K562 (cell line): ENCODE results near the gene APOO. TPM values are rescaled to one million over a fixed set of nuclear protein-coding genes. Genes with fewer than 3 reads are reported as not detected.

Source experiments
- ATAC-seq: fragments of 200-7000 bp; cut with Tn5 transposase; 3 replicates; pipeline ENCODE4 v1.9.1; 2020; ENCODE audit warnings: moderate library complexity
- BruUV-seq: library from RNA; stranded (reverse); fragments of 400-500 nt; replicated peaks from 2 replicates; lab custom pipeline; 2021; lab: Mats Ljungman, UMichigan
- CTCF ChIA-PET: fragments of 300-600 bp; formaldehyde crosslinking; extraction: SDS; loops from one replicate; lab custom pipeline; 2021; ENCODE audit warnings: low intra/inter-chr PET ratio; lab: Yijun Ruan, JAX
- POLR2A ChIA-PET: fragments of 300-600, 350-650 bp; sonication (Branson Sonifier 250); formaldehyde crosslinking; extraction: SDS; loops from one replicate; lab custom pipeline; 2021; ENCODE audit warnings: antibody characterized with exemption, inconsistent platforms; lab: Yijun Ruan, JAX
- DNase-seq, 4 experiments: peaks; one replicate each; pipeline versions ENCODE4 v3.0.0 to v3.0.0-alpha.2; 2011 to 2018; ENCODE audit warnings: low spot score in 3 of 4, mixed read lengths in 3 of 4; ENCODE audit errors: extremely low read depth in 1 of 4
- FAIRE-seq: peaks from 2 replicates; lab custom pipeline; 2011; peaks lifted over from hg19 to GRCh38; lab: Jason Lieb, UNC
- H2AFZ ChIP-seq: 2 replicates; pipeline ENCODE4 v1.6.0; 2011; ENCODE audit warnings: low read depth, low read length, control low read depth, inconsistent platforms
- H3K27ac ChIP-seq: fragments of 200-600 bp; 3 replicates; pipeline ENCODE4 v1.8.0; 2011; ENCODE audit warnings: low read depth, mild to moderate bottlenecking, control low read depth, inconsistent platforms, low read length, moderate library complexity, mixed read lengths; ENCODE audit errors: extremely low read depth
- H3K27me3 ChIP-seq, 2 experiments: fragments of 300-600 bp in 1 of 2; 2 replicates in 1 of 2; 3 replicates in 1 of 2; pipeline versions ENCODE4 v1.6.0 to v1.8.0; 2011; ENCODE audit warnings: inconsistent platforms in 2 of 2, low read length in 2 of 2, mild to moderate bottlenecking in 1 of 2, mixed read lengths in 1 of 2, moderate library complexity in 1 of 2; ENCODE audit not compliant: control insufficient read depth in 2 of 2, insufficient read depth in 2 of 2
- H3K36me3 ChIP-seq: fragments of 300-600 bp; 3 replicates; pipeline ENCODE4 v1.8.0; 2011; ENCODE audit warnings: mild to moderate bottlenecking, low read length, inconsistent platforms; ENCODE audit not compliant: control insufficient read depth, insufficient read depth
- H3K4me1 ChIP-seq, 2 experiments: fragments of 200-600 bp in 1 of 2; replicated peaks in 1 of 2; 2 replicates in 1 of 2; 3 replicates in 1 of 2; pipeline versions ENCODE4 v1.5.1 to v1.8.0; 2011; ENCODE audit warnings: inconsistent platforms in 2 of 2, low read length in 2 of 2, mild to moderate bottlenecking in 1 of 2, mixed read lengths in 1 of 2, moderate library complexity in 1 of 2; ENCODE audit not compliant: control insufficient read depth in 2 of 2, insufficient read depth in 2 of 2
- H3K4me2 ChIP-seq: 2 replicates; pipeline ENCODE4 v1.6.1; 2011; ENCODE audit warnings: low read length, control low read depth, inconsistent platforms, mixed read lengths; ENCODE audit not compliant: insufficient read depth
- H3K4me3 ChIP-seq: fragments of 200-600 bp; sonication (generic), shearing (Covaris generic); 2 replicates; pipeline ENCODE4 v1.5.1; 2016; ENCODE audit warnings: control low read depth, inconsistent platforms
- H3K79me2 ChIP-seq: fragments of 200-600 bp; 3 replicates; pipeline ENCODE4 v1.8.0; 2011; ENCODE audit warnings: low read length, inconsistent platforms; ENCODE audit not compliant: control insufficient read depth, insufficient read depth
- H3K9ac ChIP-seq, 2 experiments: 2 replicates each; pipeline versions ENCODE4 v1.6.0 to v1.6.1; 2011; ENCODE audit warnings: low read depth in 2 of 2, low read length in 2 of 2, control low read depth in 1 of 2, inconsistent platforms in 1 of 2, mild to moderate bottlenecking in 1 of 2, mixed read lengths in 1 of 2; ENCODE audit not compliant: insufficient read depth in 1 of 2
- H3K9me1 ChIP-seq: one replicate; pipeline ENCODE4 v1.6.0; 2011; ENCODE audit warnings: inconsistent platforms, mild to moderate bottlenecking, low read length, moderate library complexity; ENCODE audit not compliant: control insufficient read depth, insufficient read depth
- H3K9me3 ChIP-seq: replicated peaks from 2 replicates; pipeline ENCODE4 v1.5.1; 2011; ENCODE audit warnings: low read depth, low read length, inconsistent platforms; ENCODE audit not compliant: control insufficient read depth, insufficient read depth
- H4K20me1 ChIP-seq: replicated peaks from 2 replicates; pipeline ENCODE4 v1.6.1; 2011; ENCODE audit warnings: low read length, inconsistent platforms, mixed read lengths; ENCODE audit not compliant: control insufficient read depth, insufficient read depth
- ASH1L ChIP-seq: fragments of 450-650 bp; IDR thresholded peaks from 2 replicates; pipeline ENCODE4 v1.6.1; 2018; ENCODE audit warnings: borderline replicate concordance, mild to moderate bottlenecking, low read depth; ENCODE audit not compliant: partially characterized antibody
- CEBPB ChIP-seq: fragments of 450-650 bp; IDR thresholded peaks from 2 replicates; pipeline ENCODE4 v1.6.1; 2016; ENCODE audit warnings: missing genetic modification characterization, missing compliant biosample characterization
- CHD2 ChIP-seq: IDR thresholded peaks from 2 replicates; pipeline ENCODE4 v1.6.1; 2011; ENCODE audit warnings: low read depth, low read length
- CREM ChIP-seq: IDR thresholded peaks from 2 replicates; pipeline ENCODE4 v1.6.1; 2014; ENCODE audit warnings: antibody characterized with exemption, low read depth
- FUS ChIP-seq: fragments of 200-400 bp; formaldehyde crosslinking; optimal IDR thresholded peaks from 2 replicates; pipeline ENCODE3; 2017; ENCODE audit warnings: low read depth, low read length
- NCOR1 ChIP-seq: fragments of 450-650 bp; IDR thresholded peaks from 2 replicates; pipeline ENCODE4 v1.6.1; 2016; ENCODE audit warnings: mild to moderate bottlenecking, moderate library complexity
- TAF7 ChIP-seq: fragments of 450-650 bp; IDR thresholded peaks from 2 replicates; pipeline ENCODE4 v1.6.1; 2016; ENCODE audit warnings: missing genetic modification characterization, missing compliant biosample characterization
- U2AF2 ChIP-seq: fragments of 200-400 bp; formaldehyde crosslinking; optimal IDR thresholded peaks from 2 replicates; pipeline ENCODE3; 2017; ENCODE audit warnings: low read depth, mild to moderate bottlenecking, low read length
- ZKSCAN8 ChIP-seq: fragments of 200-800 bp; sonication (Bioruptor generic); IDR thresholded peaks from 2 replicates; pipeline ENCODE4 v1.6.1; 2016; ENCODE audit warnings: missing genetic modification characterization, missing compliant biosample characterization
- ZNF384 ChIP-seq: IDR thresholded peaks from 2 replicates; pipeline ENCODE4 v1.6.1; 2012; ENCODE audit warnings: low read depth, low read length, improper control_type of control experiment
- WGBS: fragments of 100-300 bp; shearing (Covaris generic); methylation state at CpG from one replicate; pipeline ENCODE4 v1.1.6; 2016; ENCODE audit warnings: low coverage, mixed read lengths; ENCODE audit not compliant: insufficient coverage; ENCODE audit errors: missing lambda C conversion rate; 5-methylcytosine and 5-hydroxymethylcytosine counted together
- in situ Hi-C: fragments of 300-500 bp; cut with MboI; formaldehyde crosslinking; loops from 4 replicates; pipeline ENCODE4 v1.15.0; 2018; ENCODE audit warnings: inconsistent platforms, mixed read lengths
- intact Hi-C: fragments of 100-400 bp; cut with micrococcal nuclease; formaldehyde crosslinking; loops from 2 replicates; pipeline ENCODE4 v1.14.2; 2022
- polyA plus RNA-seq, 8 experiments: library from polyadenylated mRNA; depleted of rRNA in 4 of 8; stranded (reverse) in 5 of 8; unstranded in 3 of 8; fragments of >200 nt; fragmentation: Nextera tagmentation in 2 of 8; fragmentation: Illumina TruSeq in 1 of 8; extraction: Ambion mirVana in 2 of 8; extraction: Trizol in 1 of 8; gene quantifications; 2 replicates each; pipeline versions ENCODE4 v1.2.1 to v1.2.3, GENCODE V29; 2011 to 2014; ENCODE audit warnings: inconsistent platforms in 1 of 8, missing spikeins in 1 of 8
- total RNA-seq, 7 experiments: library from RNA; depleted of rRNA in 6 of 7; stranded (reverse); fragments of >200 nt in 6 of 7; fragmentation: Illumina TruSeq in 2 of 7; extraction: Trizol in 2 of 7; gene quantifications; 2 replicates each; pipeline versions ENCODE4 v1.2.1 to v1.2.3, GENCODE V29; 2011 to 2021; ENCODE audit warnings: low replicate concordance in 1 of 7
- TF ChIP-seq, protein P1 (sequence below): sonication (generic); formaldehyde crosslinking; IDR thresholded peaks from 2 replicates; pipeline ENCODE4 v1.8.0; 2023; ENCODE audit warnings: missing genetic modification reagents, mild to moderate bottlenecking, borderline replicate concordance
- TF ChIP-seq, protein P2 (sequence below): fragments of 450-650 bp; formaldehyde crosslinking; IDR thresholded peaks from 2 replicates; pipeline ENCODE4 v1.4.0; 2020; ENCODE audit warnings: mild to moderate bottlenecking, moderate library complexity
- TF ChIP-seq, protein P3 (sequence below): conservative IDR thresholded peaks from 2 replicates; pipeline ENCODE4 v1.6.1; 2011; ENCODE audit warnings: low read depth, mild to moderate bottlenecking, low read length; ENCODE audit not compliant: control insufficient read depth

APOO gene
- total and polyA plus RNA-seq, 9 of the 15 experiments (the other 6 are each of a cell fraction or from before 2014, with no cell fraction given), result 37.3 to 76.4 (median 60.8) TPM

DNA sequence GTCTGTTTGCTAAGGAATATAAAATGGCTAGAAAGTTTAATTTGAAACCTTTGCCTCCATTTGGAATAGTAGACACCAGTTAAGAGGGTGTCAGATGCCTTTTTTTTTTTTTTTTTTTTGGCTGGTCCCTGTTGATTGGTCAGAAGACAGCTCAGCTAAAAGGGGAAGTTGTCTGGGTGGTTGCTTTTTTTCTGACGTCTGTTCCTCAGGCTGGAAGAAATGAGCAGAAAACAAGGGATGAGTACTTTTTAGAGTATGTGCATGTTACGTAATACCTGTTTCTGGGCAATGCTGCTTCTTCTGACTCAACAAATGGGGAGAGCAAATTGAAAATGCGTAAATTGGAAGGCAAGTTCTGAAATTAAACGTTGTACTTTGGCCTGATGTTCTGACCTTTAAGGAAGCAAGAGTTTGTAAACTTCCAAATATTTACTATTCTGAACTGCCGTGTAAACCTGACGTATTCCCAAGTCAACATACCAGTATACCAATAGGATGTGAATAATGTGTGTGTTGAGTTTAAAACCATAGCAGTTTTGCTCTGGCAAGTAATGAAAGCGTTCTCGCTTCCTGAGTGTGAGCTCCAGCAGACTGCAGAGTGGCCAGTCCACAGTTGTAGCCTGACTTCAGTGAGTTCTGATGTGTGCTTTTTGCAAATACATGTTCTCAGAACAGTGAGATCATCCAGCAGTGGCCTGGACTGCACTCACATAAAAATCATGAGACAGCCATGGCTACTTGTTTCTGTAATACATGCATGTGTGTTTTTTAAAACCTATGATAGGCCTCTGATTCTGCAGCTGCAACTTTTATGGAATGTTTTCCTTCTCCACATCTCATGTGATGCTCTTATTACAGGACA, 123.0 kb downstream of the APOO start:
- BruUV-seq, result no TSS peak
- in situ Hi-C loops, result loop anchor here (5.0 kb wide), 1 partner anchor 118 kb away; no protein-coding TSS in a partner anchor
- no peak for TF ChIP-seq NCOR1
- TF ChIP-seq FUS, result no peak
- TF ChIP-seq CEBPB (tag), result peak; percentile 95
- no peak for TF ChIP-seq TAF7
- TF ChIP-seq, protein P1, sequence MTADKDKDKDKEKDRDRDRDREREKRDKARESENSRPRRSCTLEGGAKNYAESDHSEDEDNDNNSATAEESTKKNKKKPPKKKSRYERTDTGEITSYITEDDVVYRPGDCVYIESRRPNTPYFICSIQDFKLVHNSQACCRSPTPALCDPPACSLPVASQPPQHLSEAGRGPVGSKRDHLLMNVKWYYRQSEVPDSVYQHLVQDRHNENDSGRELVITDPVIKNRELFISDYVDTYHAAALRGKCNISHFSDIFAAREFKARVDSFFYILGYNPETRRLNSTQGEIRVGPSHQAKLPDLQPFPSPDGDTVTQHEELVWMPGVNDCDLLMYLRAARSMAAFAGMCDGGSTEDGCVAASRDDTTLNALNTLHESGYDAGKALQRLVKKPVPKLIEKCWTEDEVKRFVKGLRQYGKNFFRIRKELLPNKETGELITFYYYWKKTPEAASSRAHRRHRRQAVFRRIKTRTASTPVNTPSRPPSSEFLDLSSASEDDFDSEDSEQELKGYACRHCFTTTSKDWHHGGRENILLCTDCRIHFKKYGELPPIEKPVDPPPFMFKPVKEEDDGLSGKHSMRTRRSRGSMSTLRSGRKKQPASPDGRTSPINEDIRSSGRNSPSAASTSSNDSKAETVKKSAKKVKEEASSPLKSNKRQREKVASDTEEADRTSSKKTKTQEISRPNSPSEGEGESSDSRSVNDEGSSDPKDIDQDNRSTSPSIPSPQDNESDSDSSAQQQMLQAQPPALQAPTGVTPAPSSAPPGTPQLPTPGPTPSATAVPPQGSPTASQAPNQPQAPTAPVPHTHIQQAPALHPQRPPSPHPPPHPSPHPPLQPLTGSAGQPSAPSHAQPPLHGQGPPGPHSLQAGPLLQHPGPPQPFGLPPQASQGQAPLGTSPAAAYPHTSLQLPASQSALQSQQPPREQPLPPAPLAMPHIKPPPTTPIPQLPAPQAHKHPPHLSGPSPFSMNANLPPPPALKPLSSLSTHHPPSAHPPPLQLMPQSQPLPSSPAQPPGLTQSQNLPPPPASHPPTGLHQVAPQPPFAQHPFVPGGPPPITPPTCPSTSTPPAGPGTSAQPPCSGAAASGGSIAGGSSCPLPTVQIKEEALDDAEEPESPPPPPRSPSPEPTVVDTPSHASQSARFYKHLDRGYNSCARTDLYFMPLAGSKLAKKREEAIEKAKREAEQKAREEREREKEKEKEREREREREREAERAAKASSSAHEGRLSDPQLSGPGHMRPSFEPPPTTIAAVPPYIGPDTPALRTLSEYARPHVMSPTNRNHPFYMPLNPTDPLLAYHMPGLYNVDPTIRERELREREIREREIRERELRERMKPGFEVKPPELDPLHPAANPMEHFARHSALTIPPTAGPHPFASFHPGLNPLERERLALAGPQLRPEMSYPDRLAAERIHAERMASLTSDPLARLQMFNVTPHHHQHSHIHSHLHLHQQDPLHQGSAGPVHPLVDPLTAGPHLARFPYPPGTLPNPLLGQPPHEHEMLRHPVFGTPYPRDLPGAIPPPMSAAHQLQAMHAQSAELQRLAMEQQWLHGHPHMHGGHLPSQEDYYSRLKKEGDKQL (CRISPR knock-in tag), result no peak
- no peak for TF ChIP-seq U2AF2
- TF ChIP-seq, protein P2, sequence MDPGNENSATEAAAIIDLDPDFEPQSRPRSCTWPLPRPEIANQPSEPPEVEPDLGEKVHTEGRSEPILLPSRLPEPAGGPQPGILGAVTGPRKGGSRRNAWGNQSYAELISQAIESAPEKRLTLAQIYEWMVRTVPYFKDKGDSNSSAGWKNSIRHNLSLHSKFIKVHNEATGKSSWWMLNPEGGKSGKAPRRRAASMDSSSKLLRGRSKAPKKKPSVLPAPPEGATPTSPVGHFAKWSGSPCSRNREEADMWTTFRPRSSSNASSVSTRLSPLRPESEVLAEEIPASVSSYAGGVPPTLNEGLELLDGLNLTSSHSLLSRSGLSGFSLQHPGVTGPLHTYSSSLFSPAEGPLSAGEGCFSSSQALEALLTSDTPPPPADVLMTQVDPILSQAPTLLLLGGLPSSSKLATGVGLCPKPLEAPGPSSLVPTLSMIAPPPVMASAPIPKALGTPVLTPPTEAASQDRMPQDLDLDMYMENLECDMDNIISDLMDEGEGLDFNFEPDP (CRISPR knock-in tag), result no peak
- no peak for TF ChIP-seq CHD2
- TF ChIP-seq CREM, result peak; percentile 37; the same call in 1 of the 2 replicates
- peak; percentile 23 for TF ChIP-seq ASH1L
- TF ChIP-seq ZKSCAN8 (CRISPR knock-in tag), result no peak
- peak; percentile 99 for TF ChIP-seq ZNF384
- TF ChIP-seq, protein P3, sequence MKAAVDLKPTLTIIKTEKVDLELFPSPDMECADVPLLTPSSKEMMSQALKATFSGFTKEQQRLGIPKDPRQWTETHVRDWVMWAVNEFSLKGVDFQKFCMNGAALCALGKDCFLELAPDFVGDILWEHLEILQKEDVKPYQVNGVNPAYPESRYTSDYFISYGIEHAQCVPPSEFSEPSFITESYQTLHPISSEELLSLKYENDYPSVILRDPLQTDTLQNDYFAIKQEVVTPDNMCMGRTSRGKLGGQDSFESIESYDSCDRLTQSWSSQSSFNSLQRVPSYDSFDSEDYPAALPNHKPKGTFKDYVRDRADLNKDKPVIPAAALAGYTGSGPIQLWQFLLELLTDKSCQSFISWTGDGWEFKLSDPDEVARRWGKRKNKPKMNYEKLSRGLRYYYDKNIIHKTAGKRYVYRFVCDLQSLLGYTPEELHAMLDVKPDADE, result no peak

More for the DNA sequence above, 123.0 kb downstream of the APOO start:
- Histone ChIP-seq H3K4me1 (peaks cover 10 to 11% of the 10 kb centered on the region in 2 experiments; a peak in 3 of 5 replicates), H4K20me1 (no peaks in the 10 kb centered on the region), H3K36me3 (peaks cover 17% of the 10 kb centered on the region), H3K4me2 (peak overlapping the region; percentile 87), H3K9ac (peak overlapping the region in 1 of 2 experiments; percentile 67; a peak in 1 of 4 replicates), H3K27ac (peak overlapping the region; percentile 61; the same call in 2 of the 3 replicates), H3K79me2 (peaks cover 20% of the 10 kb centered on the region), H2AFZ (no peak overlapping the region), H3K4me3 (peak overlapping the region; percentile 69), H3K9me3 (no peaks in the 10 kb centered on the region), H3K27me3 (no peaks in the 10 kb centered on the region), H3K9me1 (no peaks in the 10 kb centered on the region)
- WGBS, result 66% methylated on average over 8 of the region's 8 CpGs
- ChIA-PET POLR2A (interaction anchor here (0.7 to 2.7 kb wide), 10 partner anchors 8 to 322 kb away, joined by 3 to 21 read pairs (median 4); no protein-coding TSS in a partner anchor), CTCF (no interaction called here)
- FAIRE-seq (no peak), ATAC-seq (peak; percentile 7; the same call in 2 of the 3 replicates), DNase-seq (peak; percentile 26 to 57 (median 38))
- intact Hi-C loops, result loop anchor here (5.0 kb wide), 2 partner anchors 42 to 98 kb away; partner anchors contain the start of gene ACOT9
